OCI-LY1 (cell line): Measurements from ENCODE around the gene PRKG1.

Experiments
- H2AFZ ChIP-seq: fragments of 200-600 bp; sonication (generic), shearing (Covaris generic); 2 replicates; pipeline ENCODE4 v1.6.0; 2014; ENCODE audit warnings: antibody characterized with exemption, mild to moderate bottlenecking, low read length
- H3F3A ChIP-seq: fragments of 200-600 bp; sonication (generic), shearing (Covaris generic); 2 replicates; pipeline ENCODE4 v1.6.0; 2014; ENCODE audit warnings: mild to moderate bottlenecking, antibody characterized with exemption, low read length, moderate library complexity; ENCODE audit not compliant: insufficient read depth
- H3K27ac ChIP-seq: fragments of 200-600 bp; sonication (generic); 2 replicates; pipeline ENCODE4 v1.5.1; 2014; ENCODE audit warnings: low read length, mixed run types, mild to moderate bottlenecking, low read depth; ENCODE audit not compliant: poor library complexity, severe bottlenecking
- H3K27me3 ChIP-seq: fragments of 200-600 bp; sonication (generic); 2 replicates; pipeline ENCODE4 v1.6.0; 2014; ENCODE audit warnings: antibody characterized with exemption, mild to moderate bottlenecking, low read length, moderate library complexity; ENCODE audit not compliant: insufficient read depth
- H3K36me3 ChIP-seq: fragments of 200-600 bp; sonication (generic); 2 replicates; pipeline ENCODE4 v1.6.1; 2014; ENCODE audit warnings: mild to moderate bottlenecking, antibody characterized with exemption, low read length, moderate library complexity, mixed read lengths; ENCODE audit not compliant: insufficient read depth
- H3K4me1 ChIP-seq: fragments of 200-600 bp; sonication (generic); 2 replicates; pipeline ENCODE4 v1.5.1; 2014; ENCODE audit warnings: mild to moderate bottlenecking, low read length, moderate library complexity; ENCODE audit not compliant: insufficient read depth, severe bottlenecking
- H3K4me2 ChIP-seq: fragments of 200-600 bp; sonication (generic), shearing (Covaris generic); 2 replicates; pipeline ENCODE4 v1.6.1; 2014; ENCODE audit warnings: low read length
- H3K4me3 ChIP-seq: fragments of 200-600 bp; sonication (generic); 2 replicates; pipeline ENCODE4 v1.5.1; 2014; ENCODE audit warnings: low read length, low read depth, mild to moderate bottlenecking, mixed read lengths; ENCODE audit not compliant: poor library complexity, severe bottlenecking
- H3K79me2 ChIP-seq: fragments of 200-600 bp; shearing (Covaris generic); 2 replicates; pipeline ENCODE4 v1.6.1; 2016; ENCODE audit warnings: mixed run types, low read length, mixed read lengths; ENCODE audit not compliant: insufficient read depth
- H3K9ac ChIP-seq: fragments of 200-600 bp; sonication (generic), shearing (Covaris generic); 2 replicates; pipeline ENCODE4 v1.6.1; 2014; ENCODE audit warnings: mild to moderate bottlenecking, low read length, mixed read lengths
- H3K9me2 ChIP-seq: fragments of 200-600 bp; sonication (generic), shearing (Covaris generic); 2 replicates; pipeline ENCODE4 v1.6.1; 2014; ENCODE audit warnings: low read depth, mild to moderate bottlenecking, low read length, mixed read lengths
- H3K9me3 ChIP-seq: fragments of 200-600 bp; shearing (Covaris generic); 2 replicates; pipeline ENCODE4 v1.6.1; 2014; ENCODE audit warnings: low read length, mixed read lengths
- H4K20me1 ChIP-seq: fragments of 200-600 bp; sonication (generic), shearing (Covaris generic); 2 replicates; pipeline ENCODE4 v1.6.0; 2016; ENCODE audit warnings: mild to moderate bottlenecking, low read length; ENCODE audit not compliant: insufficient read depth
- EZH2 ChIP-seq: fragments of 200-600 bp; sonication (generic), shearing (Covaris generic); IDR thresholded peaks from 2 replicates; pipeline ENCODE4 v1.8.0; 2017; ENCODE audit warnings: borderline replicate concordance, mixed run types, mild to moderate bottlenecking, antibody characterized with exemption, low read length, moderate library complexity, mixed read lengths
- TF ChIP-seq, protein P1 (sequence below): fragments of 200-600 bp; sonication (generic), shearing (Covaris generic); IDR thresholded peaks from 2 replicates; pipeline ENCODE4 v1.5.1; 2017; ENCODE audit warnings: mild to moderate bottlenecking, antibody characterized with exemption, low read length, moderate library complexity, mixed read lengths

The PRKG1 gene

DNA sequence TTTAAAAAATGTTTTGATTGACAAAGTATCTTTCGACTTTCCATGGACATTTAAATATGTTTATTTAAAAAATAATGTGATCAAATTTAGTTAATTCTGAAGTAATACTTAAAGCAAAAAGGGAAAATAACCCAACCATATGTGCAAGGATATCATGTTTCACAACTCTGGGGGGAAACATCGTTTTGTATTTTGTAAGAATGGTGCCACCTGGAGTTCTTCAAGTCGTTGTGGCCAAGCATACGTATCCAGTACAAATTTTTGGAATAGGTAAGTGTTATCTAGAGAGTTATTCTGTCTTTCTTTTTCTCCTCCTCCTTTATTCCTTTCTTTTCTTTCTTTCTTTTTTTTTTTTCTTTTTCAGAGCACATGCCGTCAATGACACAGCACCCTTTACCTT is 801.3 kb downstream of the PRKG1 start:
- no peak overlapping the region for H2AFZ ChIP-seq
- no peaks in the 10 kb centered on the region for H3K27me3 ChIP-seq
- H3K9me2 ChIP-seq, result no peaks in the 10 kb centered on the region
- H3K27ac ChIP-seq, result no peak overlapping the region
- no peak overlapping the region for H3K4me2 ChIP-seq
- H3K9ac ChIP-seq, result no peak overlapping the region
- H3K36me3 ChIP-seq, result no peaks in the 10 kb centered on the region
- no peaks in the 10 kb centered on the region for H4K20me1 ChIP-seq
- H3K4me3 ChIP-seq, result no peak overlapping the region
- no peaks in the 10 kb centered on the region for H3F3A ChIP-seq
- H3K9me3 ChIP-seq, result no peaks in the 10 kb centered on the region
- H3K79me2 ChIP-seq, result no peaks in the 10 kb centered on the region
- H3K4me1 ChIP-seq, result no peaks in the 10 kb centered on the region
- TF ChIP-seq, protein P1, sequence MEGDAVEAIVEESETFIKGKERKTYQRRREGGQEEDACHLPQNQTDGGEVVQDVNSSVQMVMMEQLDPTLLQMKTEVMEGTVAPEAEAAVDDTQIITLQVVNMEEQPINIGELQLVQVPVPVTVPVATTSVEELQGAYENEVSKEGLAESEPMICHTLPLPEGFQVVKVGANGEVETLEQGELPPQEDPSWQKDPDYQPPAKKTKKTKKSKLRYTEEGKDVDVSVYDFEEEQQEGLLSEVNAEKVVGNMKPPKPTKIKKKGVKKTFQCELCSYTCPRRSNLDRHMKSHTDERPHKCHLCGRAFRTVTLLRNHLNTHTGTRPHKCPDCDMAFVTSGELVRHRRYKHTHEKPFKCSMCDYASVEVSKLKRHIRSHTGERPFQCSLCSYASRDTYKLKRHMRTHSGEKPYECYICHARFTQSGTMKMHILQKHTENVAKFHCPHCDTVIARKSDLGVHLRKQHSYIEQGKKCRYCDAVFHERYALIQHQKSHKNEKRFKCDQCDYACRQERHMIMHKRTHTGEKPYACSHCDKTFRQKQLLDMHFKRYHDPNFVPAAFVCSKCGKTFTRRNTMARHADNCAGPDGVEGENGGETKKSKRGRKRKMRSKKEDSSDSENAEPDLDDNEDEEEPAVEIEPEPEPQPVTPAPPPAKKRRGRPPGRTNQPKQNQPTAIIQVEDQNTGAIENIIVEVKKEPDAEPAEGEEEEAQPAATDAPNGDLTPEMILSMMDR, result no peak
- TF ChIP-seq EZH2, result no peak

DNA sequence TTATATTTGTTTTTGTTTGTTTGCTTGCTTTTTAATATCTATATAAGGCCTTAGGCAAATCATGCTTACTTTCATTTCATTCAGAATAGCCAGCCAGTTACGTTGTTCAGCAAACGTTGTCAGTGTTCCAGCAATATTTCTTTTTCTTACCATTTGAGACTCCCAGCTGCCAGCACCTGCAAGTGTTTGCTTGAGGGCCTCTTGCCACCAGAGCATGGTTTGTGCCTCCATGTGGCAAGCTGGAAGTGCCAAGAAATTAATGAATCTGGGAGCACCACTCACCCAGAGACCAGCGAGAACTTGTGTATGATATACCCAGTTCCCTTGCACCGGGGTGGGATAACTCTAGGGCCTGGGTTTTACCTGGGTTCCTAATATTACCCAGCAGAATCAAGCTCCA is 802.2 kb downstream of the PRKG1 start:
- Histone ChIP-seq H3K27me3 (no peaks in the 10 kb centered on the region), H3K4me3 (no peak overlapping the region), H3K9ac (no peak overlapping the region), H3K9me2 (no peaks in the 10 kb centered on the region), H3F3A (no peaks in the 10 kb centered on the region), H4K20me1 (no peaks in the 10 kb centered on the region), H3K9me3 (no peaks in the 10 kb centered on the region), H2AFZ (no peak overlapping the region), H3K36me3 (no peaks in the 10 kb centered on the region), H3K27ac (no peak overlapping the region), H3K4me2 (no peak overlapping the region), H3K4me1 (no peaks in the 10 kb centered on the region), H3K79me2 (no peaks in the 10 kb centered on the region)
- TF ChIP-seq, protein P1, result no peak
- TF ChIP-seq EZH2, result no peak

DNA sequence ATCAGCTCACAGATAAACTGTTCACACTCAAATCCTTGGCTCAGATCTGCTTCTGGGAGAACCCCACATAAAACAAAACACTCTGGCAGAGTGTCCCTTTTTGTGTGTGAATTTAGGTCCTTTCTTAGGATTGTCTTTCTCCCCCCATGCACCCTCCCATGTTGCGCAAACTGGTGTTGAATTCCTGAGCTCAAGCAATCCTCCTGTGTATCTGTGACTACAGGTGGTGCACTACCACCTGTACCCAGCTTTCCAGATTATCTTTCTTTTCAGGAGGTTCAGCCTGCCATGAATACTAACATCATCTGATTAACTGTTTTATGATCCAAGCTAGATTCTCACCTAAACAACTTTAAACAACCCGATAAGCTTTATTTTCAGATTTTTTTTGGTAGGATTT is 802.7 kb downstream of the PRKG1 start:
- Histone ChIP-seq H3K9ac (no peak overlapping the region), H3K4me3 (no peak overlapping the region), H3K36me3 (no peaks in the 10 kb centered on the region), H3K9me2 (no peaks in the 10 kb centered on the region), H4K20me1 (no peaks in the 10 kb centered on the region), H3K9me3 (no peaks in the 10 kb centered on the region), H3K79me2 (no peaks in the 10 kb centered on the region), H2AFZ (no peak overlapping the region), H3K27ac (no peak overlapping the region), H3K4me2 (no peak overlapping the region), H3F3A (no peaks in the 10 kb centered on the region), H3K27me3 (no peaks in the 10 kb centered on the region), H3K4me1 (no peaks in the 10 kb centered on the region)
- TF ChIP-seq, protein P1, result no peak
- TF ChIP-seq EZH2, result no peak
